ENCODE results near the gene KCNK7.

Gene KCNK7

DNA sequence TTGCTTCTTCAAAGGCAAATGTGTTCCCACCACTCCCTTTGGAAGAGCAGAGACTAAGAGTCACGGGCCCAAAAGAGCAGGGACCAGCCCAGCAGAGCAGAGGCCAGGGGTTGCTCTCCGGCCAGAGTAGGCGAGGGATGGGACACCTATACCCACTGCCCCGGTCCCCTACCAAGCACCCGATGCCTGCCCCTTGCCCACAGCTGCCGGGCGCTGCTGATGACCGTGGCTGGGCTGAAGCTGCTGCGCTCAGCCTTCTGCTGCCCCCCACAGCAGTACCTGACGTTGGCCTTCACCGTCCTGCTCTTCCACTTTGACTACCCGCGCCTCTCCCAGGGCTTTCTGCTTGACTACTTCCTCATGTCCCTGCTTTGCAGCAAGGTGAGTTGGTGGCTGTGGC lies 31.6 kb upstream of the KCNK7 start:
- DNase-seq (ENCODE audit: low read depth, low spot score) = no peak

DNA sequence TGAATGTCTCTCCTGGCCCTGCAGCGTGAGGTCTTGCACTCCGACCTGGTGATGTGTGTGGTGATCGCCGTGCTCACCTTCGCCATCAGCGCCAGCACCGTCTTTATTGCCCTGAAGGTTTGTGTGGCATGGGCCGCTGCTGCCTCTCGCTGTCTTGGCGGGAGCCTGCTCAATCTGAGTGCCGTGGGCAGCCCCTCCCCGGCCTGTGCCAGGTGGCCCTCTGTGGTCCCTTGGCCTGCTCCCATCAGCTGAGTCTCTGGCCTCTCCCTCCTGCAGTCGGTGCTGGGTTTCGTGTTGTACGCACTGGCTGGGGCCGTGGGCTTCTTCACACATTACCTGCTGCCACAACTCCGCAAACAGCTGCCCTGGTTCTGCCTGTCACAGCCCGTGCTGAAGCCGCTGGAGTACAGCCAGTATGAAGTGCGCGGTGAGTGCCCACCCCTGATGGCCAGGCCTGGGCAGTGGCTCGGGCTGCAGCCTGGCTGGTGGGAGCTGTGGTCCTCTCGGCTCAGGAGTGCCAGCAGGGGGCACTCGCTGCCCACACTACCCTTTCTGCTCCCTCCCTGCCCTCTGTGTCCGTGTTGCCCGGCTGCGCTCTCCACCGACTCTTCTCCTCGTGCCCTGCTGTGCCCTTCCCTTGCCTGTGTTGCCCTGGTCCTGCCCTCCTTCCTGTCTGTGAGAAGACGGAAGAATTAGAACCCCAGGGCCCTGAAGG lies 30.2 kb upstream of the KCNK7 start:
- no peak for DNase-seq (ENCODE audit: low read depth, low spot score)

DNA sequence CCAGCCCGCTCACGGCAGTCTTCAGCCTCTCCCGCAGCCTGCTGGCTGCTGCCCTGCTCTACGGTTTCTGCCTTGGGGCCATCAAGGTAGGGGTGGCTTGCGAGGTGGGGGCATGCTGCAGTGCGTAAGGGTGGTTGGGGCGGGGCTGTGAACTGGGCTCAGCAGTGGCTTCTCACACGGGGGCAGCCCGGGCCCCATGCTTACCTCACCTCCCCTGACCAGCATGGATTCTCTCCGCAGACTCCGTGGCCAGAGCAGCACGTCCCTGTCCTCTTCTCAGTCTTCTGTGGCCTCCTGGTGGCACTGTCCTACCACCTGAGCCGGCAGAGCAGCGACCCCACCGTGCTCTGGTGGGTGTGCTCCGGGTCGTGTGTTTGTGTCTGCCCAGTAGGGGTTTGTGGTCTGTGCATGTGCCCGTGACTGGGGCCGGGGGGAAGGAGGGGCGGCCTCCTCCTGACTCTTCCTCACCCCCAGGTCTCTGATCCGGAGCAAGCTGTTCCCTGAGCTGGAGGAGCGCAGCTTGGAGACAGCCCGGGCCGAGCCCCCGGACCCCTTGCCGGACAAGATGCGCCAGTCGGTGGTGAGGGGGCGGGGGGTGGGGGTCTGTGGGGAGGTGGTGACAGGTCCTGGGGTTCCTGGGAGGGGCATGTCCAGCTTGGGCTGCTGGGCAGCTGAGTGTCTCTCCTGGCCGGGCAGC lies 29.5 kb upstream of the KCNK7 start:
- DNase-seq (ENCODE audit: low read depth, low spot score) = no peak

DNA sequence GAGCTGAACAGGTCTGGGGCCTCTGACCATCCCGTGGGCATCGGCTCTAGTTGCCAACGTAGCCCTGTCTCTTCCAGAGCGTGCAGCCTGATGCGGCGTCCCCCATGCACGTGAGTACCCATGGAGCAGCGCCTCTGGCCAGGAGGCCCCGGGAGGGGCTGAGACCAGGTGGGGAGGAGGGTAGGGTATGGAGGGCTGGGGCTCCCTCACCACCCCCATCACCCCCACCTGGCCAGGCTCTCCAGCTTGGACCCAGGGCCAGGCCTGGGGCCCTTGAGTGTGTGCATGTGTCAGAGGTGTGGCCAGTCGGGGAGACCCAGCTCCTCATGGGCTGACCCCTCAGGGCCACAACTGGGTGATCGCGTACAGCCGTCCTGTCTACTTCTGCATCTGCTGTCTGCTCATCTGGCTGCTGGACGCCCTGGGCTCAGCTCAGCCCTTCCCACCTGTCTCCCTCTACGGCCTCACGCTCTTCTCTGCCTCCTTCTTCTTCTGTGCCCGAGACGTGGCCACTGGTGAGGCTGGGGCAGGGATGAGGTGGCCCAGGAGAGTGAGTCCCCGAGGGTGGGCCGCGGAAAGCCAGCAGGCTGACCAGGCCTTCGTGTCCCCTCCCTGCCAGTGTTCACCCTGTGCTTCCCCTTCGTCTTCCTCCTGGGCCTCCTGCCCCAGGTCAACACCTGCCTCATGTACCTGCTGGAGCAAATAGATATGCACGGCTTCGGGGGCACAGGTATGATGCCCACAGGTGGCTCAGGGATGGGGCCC lies 28.4 kb upstream of the KCNK7 start:
- no peak for DNase-seq (ENCODE audit: low read depth, low spot score)

DNA sequence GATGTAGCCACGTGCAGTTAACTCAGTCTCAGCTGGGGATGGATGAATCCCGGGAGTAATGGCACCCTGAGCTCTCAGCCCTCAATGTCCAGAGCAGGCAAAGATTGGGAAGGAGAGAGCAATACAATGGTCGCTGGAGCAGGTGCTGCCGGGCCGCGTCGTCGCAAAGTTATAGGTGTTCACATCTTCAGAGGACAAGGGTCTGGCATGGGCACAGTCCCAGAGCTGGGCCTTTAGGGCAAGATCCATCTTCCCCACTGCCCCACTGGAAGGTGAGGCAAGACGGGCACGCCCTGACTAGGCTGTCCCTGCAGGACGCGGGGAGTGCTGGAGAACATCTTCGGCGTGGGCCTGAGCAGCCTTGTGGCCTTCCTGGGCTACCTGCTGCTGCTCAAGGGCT lies 27.6 kb upstream of the KCNK7 start:
- DNase-seq (ENCODE audit: low read depth, low spot score) = no peak

DNA sequence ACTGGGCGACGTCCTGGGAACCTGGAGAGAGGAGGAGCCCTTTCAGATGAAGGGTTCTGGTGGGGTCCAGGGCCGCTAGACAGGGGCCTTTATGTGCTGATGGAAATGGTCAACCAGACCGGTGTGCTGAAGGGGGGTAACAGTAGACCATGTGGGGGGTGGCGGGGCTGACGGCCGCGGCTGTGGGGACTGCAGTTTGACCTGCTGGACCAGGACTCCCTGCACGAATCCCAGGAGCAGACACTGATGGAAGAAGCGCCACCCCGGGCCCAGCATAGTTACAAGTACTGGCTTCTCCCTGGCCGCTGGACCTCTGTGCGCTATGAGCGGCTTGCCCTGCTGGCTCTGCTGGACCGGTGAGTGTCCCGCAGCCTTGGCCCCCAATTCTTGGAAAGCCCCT lies 26.4 kb upstream of the KCNK7 start:
- no peak for DNase-seq (ENCODE audit: low read depth, low spot score)

DNA sequence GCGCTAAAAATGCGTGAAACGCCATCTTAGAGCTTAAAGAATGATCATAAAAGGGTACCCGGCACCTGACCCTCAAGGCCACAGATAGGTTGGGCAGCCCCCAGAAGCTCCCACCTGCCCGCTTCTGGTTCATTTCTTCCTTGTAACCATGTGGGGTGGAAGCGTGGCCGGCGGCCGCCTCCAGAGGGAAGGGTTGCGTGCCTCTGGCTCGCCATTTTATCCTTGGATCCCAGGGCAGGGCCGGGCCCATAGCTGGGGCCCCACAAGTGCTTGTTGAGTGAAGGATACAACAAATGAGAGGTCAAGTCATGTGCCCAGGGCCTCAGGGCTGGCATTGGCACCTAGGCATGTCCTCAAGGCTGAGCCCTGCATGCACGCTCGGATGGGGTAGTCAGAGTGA lies 25.9 kb upstream of the KCNK7 start:
- DNase-seq (ENCODE audit: low read depth, low spot score) = no peak

DNA sequence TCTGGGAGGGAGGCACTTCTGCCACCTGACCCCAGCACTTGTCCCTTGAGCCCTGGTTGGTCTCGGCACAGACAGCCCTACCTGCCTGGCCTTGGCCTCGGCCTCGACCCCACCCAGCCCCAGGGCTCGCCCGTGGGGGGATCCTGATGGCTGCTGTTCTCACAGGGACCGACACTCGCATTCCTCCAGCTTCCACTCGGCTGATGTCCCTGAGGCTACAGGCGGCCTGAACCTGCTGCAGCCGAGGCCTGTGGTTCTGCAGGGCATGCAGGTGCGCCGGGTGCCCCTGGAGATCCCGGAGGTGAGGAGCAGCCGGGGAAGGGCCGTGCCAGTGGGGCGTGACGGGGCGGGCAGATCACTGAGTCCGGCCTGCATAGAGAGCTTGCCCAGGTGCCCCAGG lies 25.1 kb upstream of the KCNK7 start:
- DNase-seq (ENCODE audit: low read depth, low spot score) = no peak

DNA sequence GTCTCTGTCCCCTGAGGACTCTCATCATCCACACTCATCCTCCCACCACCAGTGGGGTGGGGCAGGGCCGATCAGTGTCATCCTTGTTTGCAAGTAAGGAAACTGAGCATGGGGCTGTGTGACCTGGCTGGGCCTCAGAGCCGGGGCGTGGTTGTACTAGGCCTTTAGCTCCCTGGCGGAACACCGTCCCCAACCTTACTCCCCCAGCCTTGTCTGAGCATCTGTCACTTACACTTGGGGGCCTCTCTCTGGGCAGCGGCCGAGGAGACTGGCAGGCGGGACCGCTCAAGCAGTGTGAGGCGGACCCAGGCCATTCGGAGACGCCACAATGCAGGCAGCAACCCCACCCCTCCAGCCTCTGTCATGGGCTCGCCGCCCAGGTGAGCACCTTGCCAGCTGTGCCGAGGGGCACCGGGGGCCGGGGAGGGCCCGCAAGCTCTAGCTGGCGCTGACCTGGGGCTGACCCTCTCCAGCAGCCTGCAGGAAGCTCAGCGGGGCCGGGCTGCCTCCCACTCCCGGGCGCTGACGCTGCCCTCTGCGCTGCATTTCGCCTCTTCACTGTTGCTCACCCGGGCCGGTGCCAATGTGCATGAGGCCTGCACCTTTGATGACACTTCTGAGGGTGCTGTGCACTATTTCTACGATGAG lies 23.8 kb upstream of the KCNK7 start:
- no peak for DNase-seq (ENCODE audit: low read depth, low spot score)

DNA sequence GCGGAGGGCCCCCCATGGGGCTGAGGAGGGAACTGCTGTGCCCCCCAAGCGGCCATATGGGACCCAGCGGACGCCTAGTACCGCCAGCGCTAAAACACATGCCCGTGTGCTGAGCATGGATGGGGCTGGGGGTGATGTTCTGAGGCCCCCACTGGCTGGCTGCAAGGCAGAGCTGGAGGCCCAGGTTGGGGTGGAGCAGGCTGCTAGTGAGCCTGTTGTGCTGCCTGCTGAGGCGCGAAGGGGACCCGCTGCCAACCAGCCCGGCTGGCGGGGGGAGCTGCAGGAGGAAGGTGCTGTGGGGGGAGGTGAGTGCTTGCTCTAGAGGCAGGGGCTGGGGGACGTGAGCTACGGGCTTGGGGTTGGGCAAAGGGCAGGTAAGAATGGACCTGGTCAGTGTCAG lies 23.2 kb upstream of the KCNK7 start:
- no peak for DNase-seq (ENCODE audit: low read depth, low spot score)

DNA sequence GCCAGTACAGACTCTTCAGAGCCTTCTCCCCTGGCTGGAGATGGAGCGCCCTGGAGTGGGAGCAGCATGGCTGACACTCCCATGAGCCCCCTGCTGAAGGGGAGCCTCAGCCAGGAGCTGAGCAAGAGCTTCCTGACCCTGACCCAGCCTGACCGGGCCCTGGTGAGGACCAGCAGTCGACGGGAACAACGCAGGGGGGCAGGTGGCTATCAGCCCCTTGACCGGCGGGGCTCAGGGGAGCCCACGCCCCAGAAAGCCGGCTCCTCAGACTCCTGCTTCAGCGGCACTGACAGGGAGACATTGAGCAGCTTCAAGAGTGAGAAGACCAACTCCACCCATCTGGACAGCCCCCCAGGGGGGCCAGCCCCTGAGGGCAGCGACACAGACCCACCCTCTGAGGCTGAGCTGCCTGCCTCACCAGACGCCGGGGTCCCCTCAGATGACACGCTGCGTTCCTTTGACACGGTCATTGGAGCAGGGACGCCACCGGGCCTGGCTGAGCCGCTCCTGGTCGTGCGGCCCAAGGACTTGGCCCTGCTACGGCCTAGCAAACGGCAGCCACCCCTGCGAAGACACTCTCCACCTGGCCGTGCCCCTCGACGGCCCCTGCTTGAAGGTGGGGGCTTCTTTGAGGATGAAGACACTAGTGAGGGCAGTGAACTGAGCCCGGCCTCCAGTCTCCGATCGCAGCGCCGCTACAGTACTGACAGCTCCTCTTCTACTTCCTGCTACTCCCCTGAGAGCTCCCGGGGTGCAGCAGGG lies 22.6 kb upstream of the KCNK7 start:
- no peak for DNase-seq (ENCODE audit: low read depth, low spot score)

DNA sequence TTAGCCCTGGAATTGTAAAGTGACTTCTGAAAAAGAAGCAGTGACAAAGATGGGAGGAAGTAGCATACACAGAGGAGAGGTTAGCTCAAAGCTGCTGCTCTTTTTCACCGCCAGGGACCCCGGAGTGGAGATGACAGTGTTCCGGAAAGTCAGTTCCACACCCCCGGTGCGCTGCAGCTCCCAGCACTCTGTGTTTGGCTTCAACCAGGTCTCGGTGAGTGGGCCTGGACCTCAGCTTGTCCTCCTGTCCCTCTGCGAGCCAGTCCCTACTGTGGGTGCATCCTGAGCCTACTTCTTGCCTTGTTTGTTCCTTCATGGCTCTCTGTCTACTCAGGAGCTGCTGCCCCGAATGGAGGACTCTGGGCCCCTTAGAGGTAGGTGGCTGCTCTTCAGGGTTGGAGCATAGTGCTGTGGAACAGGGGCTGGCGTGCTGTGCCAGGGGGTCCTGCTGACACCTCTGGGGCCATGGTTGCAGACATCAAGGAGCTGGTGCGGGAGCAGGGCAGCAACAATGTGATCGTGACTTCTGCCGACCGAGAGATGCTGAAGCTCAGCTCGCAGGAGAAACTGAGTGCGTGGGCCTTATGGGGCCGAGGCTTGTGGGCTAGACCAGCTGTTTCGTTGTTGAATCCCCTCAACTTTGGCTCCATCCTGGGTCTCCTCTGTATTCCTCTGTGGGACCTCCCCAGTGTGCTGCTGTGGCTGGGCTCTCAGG lies 21.7 kb upstream of the KCNK7 start:
- no peak for DNase-seq (ENCODE audit: low read depth, low spot score)

DNA sequence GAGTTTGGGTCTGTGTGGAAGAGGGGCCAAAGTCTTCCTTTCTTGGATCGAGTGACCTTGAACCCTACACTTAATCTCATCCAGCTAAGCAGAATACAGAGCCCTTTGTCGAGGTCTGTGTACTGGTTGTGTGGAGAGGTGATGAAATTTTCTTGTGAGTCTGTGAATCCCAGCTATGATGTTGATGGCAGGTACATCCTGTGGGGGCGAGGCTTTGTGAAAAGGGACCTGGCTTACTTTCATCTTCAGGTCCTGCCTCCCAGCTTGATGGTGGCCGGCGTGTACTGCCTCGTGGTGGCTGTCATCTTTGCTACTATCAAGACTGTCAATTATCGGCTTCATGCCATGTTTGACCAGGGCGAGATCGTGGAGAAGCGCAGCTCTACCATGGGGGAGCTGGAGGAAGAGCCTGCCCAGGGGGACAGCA lies 21.0 kb upstream of the KCNK7 start:
- DNase-seq (ENCODE audit: low read depth, low spot score) = no peak

DNA sequence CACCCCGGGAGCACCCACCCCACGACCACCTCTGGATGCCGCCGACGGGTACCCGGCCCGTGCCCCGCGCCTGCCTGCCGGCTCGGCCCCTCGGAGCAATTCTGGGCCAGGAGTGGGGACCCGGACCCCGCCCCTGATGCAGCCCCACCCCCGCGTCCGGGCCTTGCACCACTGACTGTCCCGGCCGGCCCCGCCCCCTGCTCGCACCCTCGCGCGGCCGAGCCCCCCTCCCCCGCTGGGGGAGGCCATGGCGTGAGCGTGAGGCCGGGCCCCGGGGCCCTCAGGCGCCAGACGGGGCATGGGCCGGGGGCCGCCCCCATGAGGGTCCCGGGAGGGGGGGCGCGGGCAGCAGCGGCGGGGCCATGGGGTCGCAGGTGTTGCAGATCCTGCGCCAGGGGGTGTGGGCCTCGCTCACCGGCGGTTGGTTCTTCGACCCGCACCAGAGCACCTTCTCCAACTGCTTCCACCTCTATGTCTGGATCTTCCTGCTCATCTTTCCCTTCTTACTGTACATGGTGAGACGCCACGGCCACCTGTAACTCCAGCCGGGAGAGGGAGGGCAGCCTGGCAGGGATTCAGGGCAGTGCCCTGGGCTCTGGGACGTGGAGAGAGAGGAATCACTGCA lies 20.5 kb upstream of the KCNK7 start:
- DNase-seq (ENCODE audit: low read depth, low spot score) = no peak

DNA sequence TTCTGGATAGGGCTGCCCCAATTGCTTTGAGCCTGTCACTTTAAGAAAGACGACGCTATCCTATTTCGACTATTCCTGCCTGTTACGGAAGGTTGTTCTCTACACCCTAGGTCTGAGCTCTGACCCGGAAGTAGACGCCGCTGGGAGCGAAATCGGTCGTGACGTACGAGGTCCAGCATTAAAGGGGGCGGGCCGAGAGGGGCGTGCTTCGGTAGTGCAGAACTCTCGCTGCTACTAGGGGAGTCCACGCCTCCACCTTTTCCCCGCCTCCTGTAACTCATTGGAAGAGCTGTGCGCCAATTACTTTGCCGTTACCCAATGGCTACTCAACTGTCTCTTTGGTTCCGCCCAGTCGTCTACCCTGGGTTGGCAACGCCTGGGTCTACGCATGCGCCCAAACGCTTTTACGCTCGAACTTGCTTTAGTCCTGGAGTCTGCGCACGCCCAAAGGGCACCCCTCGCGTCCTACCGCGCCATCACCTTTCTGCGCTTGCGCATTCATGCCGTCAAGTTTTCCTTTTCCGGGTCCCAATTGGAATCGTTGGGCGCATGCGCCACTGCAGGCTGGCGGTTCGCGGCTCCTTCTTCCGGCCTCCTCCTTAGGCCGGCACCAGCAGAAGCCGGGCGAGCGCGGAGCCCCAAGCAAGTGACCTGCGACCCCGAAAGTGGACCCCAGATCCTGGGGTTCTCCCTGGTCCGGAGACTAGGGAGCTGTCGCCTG lies 19.8 kb upstream of the KCNK7 start, which contains the start of gene PCNX3:
Gene PCNX3 (plus strand): TSS at position 548 of the 721 bp plus-strand sequence. CDS start 536 bp downstream, outside the sequence.
- DNase-seq (ENCODE audit: low read depth, low spot score) = peak; percentile 99

DNA sequence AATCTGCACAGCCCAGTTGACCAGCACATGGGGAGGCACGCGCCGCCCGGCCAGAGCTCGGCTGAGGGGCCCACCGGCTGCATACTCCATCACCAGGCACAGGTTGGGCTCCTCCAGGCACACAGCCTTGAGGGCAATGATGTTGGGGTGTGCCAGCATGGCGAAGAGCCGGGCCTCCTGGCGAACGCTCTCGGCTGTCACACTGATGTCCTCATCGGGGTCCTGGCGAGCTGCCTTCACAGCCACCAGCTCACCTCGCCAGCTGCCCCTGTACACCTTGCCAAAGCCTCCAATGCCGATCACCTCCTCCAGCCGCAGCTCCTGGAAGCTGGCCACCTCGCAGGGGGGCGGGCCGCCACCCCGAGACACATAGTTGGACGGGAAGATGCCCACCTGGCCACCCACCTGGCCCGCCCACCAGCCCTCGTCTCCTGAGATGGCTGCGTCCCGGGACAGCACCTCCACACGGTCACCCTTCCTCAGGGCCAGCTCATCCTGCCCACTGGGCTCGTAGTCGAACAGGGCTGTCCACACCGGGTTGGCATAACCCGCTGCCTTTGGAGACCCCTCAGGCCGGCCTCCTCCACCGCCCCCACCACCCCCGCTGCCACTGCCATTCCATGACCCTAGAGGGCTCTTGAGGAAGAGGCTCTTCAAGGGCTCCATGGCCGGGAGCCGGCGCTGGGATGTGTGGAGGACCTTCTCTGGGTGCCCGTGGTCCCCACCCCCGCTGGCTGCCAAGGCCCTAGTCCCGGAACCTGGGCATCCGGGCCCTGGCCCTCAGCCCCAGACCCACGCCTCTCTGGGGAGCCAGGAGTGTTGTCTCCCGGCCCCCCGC lies 17.7 kb upstream of the KCNK7 start:
- no peak for DNase-seq (ENCODE audit: low read depth, low spot score)

DNA sequence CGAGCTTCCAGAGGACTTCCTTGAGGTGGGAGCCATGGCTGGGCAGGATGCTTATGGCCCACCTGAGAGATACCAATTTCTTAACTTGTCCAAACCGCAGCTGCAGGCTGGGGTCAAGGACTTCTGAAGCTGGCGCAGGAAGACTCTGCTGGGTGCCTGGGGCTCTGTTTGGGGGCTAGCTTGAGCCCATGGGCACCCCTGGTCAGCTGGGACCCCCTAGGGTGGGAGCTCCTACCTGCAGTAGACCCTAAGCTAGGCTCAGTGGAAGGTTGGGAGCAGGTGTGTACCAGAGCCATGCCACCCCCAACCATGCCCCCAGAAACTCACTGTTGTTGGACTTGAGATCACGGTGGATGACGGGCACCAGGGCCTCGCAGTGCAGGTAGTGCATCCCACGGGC lies 17.1 kb upstream of the KCNK7 start:
- no peak for DNase-seq (ENCODE audit: low read depth, low spot score)

DNA sequence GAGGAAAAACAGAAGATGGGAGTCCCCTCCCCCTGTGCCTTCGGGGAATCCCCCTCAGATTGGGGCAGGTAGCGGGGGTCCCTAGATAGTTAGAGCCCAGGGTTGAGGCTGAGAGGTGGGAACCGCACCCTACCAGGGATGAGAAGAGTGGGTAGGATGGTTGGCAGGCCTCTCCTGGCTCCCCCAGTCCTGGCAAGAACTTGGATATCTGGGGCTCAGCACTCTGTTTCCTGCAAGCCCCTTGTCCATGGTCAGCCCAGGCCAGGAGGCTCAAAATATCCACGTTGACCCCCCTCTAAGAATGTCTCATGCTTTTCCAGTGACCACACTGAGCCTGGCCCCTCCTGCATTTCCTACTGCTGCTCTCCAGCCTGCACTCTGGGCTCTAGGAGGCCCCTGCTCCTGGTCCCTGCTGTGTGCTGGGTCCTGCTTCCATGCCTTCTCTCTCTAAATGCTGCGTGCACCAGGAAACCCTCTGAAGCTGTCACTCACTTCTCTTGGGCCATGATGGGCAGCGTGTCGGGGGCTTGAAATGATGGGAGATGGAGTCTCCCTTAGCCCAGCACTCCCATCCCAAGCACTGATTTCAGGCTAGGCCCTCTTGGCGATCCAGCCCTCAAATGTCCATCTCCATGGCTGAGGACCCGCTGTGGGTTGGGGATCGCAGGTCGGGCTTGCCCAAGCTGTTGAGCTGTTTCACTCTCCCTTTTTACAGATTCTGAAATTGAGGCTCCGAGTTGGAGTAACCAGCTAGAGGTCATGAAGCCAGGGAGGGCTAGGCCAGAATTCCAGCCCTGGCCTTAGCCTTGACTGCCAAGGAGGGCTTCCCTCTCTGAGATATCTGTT lies 16.4 kb upstream of the KCNK7 start:
- DNase-seq (ENCODE audit: low read depth, low spot score) = no peak
